Choroid plexus epithelial cell (primary cell): Measurements from ENCODE around the gene EID2B.

Experiments
- DNase-seq: peaks from one replicate; pipeline ENCODE4 v3.0.0-alpha.2; 2010; ENCODE audit warnings: low read depth
- H3K4me3 ChIP-seq: 2 replicates; pipeline ENCODE4 v1.5.1; 2011; ENCODE audit warnings: low read depth, mild to moderate bottlenecking, control low read depth, low read length, moderate library complexity
- TF ChIP-seq, protein P1 (sequence below): conservative IDR thresholded peaks from 2 replicates; pipeline ENCODE4 v1.5.1; 2011; ENCODE audit warnings: low read depth, mild to moderate bottlenecking, control low read depth, inconsistent platforms, low read length, moderate library complexity

EID2B gene

DNA sequence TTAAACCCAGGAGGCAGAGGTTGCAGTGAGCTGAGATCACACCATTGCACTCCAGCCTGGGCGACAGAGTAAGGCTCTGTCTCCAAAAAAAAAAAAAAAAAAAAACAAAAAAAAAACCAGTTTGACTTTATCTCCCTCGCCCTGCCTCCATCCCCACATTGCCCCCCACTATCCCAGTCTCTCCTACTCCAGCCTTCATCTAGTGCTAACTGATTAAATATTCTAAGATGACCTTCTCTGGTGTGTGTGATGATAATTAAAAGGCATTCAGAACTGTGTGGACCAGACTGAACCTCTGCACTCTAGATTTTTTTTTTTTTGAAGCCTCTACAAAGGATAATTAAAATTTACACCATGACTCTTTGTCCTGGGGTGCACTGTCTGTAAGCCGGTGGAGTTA is 39.9 kb downstream of the EID2B start:
- no peak for DNase-seq
- TF ChIP-seq, protein P1, sequence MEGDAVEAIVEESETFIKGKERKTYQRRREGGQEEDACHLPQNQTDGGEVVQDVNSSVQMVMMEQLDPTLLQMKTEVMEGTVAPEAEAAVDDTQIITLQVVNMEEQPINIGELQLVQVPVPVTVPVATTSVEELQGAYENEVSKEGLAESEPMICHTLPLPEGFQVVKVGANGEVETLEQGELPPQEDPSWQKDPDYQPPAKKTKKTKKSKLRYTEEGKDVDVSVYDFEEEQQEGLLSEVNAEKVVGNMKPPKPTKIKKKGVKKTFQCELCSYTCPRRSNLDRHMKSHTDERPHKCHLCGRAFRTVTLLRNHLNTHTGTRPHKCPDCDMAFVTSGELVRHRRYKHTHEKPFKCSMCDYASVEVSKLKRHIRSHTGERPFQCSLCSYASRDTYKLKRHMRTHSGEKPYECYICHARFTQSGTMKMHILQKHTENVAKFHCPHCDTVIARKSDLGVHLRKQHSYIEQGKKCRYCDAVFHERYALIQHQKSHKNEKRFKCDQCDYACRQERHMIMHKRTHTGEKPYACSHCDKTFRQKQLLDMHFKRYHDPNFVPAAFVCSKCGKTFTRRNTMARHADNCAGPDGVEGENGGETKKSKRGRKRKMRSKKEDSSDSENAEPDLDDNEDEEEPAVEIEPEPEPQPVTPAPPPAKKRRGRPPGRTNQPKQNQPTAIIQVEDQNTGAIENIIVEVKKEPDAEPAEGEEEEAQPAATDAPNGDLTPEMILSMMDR: no peak
- H3K4me3 ChIP-seq: no peak overlapping the region

DNA sequence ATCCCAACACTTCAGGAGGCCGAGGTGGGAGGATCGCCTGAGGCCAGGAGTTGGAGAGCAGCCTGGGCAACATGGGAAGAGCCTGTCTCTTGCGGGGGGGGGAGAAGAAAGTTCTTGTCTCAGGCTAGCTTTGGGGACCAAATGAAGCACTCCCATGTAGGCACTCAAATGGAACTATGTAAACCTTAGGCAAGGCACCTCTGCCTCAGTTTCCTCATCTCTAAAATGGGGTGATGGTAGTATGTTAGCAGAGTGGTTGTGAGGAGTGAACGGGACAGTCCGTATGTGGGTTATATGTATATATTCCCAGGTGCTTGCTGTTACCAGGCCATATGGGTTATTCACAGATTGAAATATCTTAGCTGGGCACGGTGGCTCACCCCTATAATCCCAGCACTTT is 40.4 kb downstream of the EID2B start:
- no peak for DNase-seq
- TF ChIP-seq, protein P1: no peak
- H3K4me3 ChIP-seq: no peak overlapping the region

DNA sequence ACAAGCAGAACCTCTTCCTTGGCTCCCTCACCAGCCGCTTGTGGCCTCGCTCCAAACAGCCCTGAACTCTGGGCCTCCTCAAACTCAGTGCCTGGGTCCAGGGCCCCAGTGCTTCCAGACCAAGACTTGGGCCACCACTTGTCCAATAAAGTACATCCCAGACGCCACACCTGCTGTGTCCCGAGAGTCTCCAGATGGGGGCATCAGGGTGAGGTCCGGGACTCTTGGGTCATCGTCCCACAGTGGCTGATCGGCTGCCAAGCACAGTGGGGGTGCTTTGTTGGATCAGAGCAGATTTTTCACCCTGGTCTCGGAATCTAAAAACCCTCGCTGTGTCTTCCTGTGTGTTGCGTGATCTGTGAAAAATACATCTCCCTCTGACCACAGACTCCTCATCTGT is 42.9 kb downstream of the EID2B start:
- TF ChIP-seq, protein P1: no peak
- no peak for DNase-seq
- no peak overlapping the region for H3K4me3 ChIP-seq

DNA sequence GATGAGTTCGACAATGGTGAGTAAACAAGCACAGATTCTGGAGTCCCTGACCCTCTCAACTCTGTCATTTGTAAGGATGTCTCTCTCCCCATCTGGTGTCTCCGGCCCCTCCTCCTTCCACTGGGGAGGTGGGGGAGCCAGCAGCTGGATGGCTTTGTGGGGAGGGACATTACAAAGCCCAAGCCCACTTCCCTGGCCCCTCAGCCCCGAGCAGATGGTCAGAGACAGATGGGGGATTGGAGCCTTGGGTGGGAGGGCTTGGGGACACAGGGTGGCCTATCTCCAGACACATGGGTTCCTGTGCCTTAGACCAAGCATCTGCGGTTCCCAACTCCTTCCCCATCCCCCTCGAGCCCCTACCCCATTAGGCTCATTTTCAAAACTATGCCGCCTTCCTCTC is 49.5 kb downstream of the EID2B start:
- no peak overlapping the region for H3K4me3 ChIP-seq
- DNase-seq: no peak
- TF ChIP-seq, protein P1: no peak

DNA sequence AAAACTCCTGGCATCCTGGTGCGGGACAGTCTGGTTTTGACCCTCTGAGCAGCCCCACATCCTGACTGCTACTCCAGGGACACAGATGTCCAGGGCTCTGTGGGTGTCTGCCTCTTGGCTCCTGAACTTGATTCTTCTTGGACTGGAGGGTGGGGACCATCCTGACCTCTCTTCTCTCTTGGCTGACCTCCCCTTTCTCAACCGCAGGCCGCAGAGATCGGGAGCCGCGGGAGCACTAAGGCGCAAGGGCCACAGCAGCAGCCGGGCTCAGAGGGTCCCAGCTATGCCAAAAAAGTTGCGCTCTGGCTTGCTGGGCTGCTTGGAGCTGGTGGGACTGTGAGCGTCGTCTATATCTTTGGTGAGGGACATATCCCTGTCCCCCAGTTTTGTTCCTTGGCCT is 51.0 kb downstream of the EID2B start:
- H3K4me3 ChIP-seq: peak overlapping the region; percentile 99
- TF ChIP-seq, protein P1: no peak
- DNase-seq: no peak

DNA sequence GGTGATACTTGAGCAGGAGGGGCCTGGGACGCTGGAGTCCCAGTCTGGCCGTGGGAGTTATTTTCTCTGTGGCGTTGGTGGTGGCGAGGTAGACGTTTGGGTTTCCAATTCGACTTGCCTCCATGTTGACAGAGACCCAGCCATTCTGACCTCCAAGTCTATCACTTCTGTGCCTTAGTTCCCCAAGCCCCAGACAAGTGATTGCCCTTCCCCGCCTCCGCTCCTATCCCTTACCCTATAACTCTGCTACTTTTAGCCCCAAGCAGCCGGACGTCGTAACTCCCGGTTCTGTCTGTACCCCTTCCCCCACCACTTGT is 51.5 kb downstream of the EID2B start:
- TF ChIP-seq, protein P1: no peak
- H3K4me3 ChIP-seq: peak overlapping the region; percentile 99
- no peak for DNase-seq
